Fibroblast of pulmonary artery (primary cell): ENCODE results near the gene NKAIN1.
"Not testable (repeated sequence)": the region's sequence is repeated elsewhere in the genome, so short reads cannot be mapped to it uniquely, and the experiment has no call there.

Source experiments
- DNase-seq: peaks from one replicate; pipeline ENCODE4 v3.0.0-alpha.2; 2010; ENCODE audit warnings: low read depth
- H3K4me3 ChIP-seq: replicated peaks from 2 replicates; pipeline ENCODE4 v1.5.1; 2011; ENCODE audit warnings: low read depth, mild to moderate bottlenecking, control low read depth, low read length, moderate library complexity
- TF ChIP-seq, protein P1 (sequence below): IDR thresholded peaks from 2 replicates; pipeline ENCODE4 v1.5.1; 2011; ENCODE audit warnings: mild to moderate bottlenecking, control low read depth, low read length, inconsistent platforms; ENCODE audit errors: missing control alignments

NKAIN1 gene

DNA sequence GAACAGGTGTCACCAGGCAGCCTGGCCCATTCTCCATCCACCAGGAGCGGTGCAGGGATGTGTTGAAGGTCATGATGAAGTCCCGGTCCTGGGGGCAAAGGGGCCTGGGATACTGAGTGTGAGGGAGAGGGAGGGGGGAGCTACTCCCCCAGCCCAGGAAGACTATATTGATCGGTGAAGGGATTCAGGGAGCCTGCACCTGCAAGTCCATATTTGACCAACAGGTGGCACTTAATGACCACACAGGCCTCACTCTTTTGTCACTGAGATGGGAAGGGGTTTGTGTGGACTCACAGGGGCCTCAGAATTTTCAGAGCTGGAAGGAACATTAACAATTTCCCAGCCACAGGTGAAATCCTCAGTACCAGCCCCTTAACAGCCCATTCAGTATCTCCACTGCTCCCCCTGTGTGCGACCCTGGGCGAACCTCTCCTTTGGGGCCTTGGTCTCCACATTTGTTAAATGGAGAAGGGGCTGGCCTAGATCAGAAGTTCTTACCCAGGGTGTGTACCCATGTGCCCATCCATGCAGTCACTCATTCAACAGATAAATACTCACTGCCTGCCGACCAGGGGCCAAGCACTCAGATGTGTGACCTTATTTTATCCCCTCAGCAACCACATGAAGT, 55.6 kb downstream of the NKAIN1 start:
- TF ChIP-seq, protein P1, sequence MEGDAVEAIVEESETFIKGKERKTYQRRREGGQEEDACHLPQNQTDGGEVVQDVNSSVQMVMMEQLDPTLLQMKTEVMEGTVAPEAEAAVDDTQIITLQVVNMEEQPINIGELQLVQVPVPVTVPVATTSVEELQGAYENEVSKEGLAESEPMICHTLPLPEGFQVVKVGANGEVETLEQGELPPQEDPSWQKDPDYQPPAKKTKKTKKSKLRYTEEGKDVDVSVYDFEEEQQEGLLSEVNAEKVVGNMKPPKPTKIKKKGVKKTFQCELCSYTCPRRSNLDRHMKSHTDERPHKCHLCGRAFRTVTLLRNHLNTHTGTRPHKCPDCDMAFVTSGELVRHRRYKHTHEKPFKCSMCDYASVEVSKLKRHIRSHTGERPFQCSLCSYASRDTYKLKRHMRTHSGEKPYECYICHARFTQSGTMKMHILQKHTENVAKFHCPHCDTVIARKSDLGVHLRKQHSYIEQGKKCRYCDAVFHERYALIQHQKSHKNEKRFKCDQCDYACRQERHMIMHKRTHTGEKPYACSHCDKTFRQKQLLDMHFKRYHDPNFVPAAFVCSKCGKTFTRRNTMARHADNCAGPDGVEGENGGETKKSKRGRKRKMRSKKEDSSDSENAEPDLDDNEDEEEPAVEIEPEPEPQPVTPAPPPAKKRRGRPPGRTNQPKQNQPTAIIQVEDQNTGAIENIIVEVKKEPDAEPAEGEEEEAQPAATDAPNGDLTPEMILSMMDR: peak; percentile 84
- peak; percentile 51 for DNase-seq
- no peak overlapping the region for H3K4me3 ChIP-seq

DNA sequence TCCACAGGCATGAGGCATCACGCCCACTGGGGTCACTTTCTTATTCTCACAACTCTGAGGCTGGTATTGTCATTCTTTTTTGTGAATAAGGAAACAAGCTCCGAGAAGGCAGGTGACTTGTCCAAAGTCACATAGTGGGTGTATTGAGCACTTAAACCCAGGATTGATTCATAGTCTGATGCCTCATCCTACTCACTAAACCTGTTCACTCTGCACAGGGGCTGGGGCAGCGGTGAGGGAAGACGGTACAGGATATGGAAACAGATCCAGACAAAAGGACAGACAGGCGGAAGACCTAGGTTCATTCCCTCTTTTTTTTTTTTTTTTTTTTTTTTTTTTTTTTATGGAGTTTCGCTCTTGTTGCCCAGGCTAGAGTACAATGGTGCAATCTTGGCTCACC, 56.6 kb downstream of the NKAIN1 start:
- H3K4me3 ChIP-seq: no peak overlapping the region
- TF ChIP-seq, protein P1: no peak
- no peak for DNase-seq

DNA sequence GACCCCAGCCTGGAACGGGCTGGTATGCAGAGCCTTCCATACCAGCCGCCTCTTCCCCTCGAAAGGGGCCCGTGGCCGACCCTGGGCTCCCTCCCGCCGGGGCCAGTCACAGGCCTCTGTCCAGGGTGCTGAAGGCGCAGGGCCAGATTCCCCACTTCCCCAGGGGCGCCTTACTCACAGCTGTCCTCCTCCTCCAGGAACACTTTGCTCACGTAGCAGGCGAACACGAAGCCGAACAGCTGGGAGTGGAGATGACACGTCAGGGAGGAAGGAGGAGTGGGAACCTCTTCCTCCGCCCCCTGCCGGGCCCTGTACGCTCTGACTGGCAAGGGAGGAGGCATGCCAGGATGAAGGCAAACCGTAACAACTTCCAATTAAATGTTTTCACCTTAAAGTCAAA, 57.3 kb downstream of the NKAIN1 start:
- peak; percentile 95 for DNase-seq
- TF ChIP-seq, protein P1: peak; percentile 50
- peak overlapping the region; percentile 25 for H3K4me3 ChIP-seq

DNA sequence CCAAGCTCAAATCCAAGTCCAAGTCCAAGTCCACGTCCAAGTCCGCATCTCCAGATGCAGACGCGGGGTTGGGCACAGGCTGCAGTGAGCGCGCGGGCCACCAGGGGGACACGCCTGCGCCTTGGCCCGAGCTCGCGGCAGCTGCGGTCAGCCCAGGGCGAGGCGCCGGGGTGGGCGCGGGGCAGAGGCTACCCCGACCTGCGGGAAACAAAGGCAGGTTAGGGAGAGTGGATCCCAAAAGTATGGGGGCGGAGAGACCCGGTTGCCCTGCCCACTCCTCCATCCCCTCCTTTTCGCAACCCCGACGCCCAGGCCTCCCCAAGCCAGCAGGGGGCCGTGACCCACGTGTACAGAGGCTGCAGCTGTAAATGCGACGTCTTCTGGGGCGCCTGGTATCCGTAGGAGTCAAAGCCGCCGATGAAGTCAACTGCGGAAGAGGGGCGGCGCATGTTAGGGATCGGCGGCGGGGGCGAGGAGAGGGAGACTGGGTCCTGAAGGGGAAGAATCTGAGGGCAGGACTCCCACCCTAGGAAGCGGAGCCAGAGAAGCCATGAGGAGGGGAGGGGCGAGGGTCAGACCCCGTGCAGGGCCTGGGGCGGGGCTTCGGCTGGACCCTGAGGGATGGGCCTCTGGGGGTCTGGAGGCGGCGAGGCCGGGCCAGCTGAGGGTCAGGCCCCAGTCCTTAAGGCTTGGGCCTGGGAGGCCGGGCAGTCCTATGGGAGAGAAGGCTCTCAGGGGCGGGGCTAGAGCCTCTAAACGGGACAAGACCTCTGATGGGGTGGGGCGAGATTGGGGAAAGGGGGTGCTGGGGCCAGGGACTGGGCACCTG, 58.0 kb downstream of the NKAIN1 start:
- TF ChIP-seq, protein P1: peak; percentile 43
- peak; percentile 51 for DNase-seq
- peak overlapping the region; percentile 25 for H3K4me3 ChIP-seq

DNA sequence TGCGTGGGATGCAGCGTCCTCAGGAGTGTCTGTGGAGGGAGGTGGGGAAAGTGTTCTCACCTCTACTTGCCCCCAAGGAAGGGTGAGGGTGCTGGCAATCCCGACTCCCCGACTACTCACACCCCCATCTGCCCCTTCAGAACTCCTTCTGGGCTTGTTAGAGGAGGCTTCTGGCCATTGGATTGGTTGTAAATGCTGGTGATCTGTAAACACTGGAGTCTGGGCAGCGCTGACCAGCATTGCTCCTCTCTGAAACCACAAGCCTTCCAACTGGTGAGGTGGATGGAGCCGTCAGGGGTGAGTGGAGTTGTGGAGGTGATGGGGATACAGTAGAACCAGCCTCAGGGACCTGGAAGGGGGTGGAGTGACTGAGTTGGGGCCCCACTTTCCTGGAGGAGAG, 59.3 kb downstream of the NKAIN1 start:
- no peak overlapping the region for H3K4me3 ChIP-seq
- DNase-seq: no peak
- TF ChIP-seq, protein P1: no peak

DNA sequence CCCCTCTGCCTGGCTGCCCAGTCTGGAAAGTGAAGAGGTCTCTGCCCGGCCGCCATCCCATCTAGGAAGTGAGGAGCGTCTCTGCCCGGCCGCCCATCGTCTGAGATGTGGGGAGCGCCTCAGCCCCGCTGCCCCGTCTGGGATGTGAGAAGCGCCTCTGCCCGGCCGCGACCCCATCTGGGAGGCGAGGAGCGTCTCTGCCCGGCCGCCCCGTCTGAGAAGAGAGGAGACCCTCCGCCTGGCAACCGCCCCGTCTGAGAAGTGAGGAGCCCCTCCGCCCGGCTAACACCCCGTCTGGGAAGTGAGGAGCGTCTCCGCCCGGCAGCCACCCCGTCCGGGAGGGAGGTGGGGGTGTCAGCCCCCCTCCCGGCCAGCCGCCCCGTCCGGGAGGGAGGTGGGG, 63.4 kb downstream of the NKAIN1 start:
- DNase-seq: not testable (repeated sequence)

DNA sequence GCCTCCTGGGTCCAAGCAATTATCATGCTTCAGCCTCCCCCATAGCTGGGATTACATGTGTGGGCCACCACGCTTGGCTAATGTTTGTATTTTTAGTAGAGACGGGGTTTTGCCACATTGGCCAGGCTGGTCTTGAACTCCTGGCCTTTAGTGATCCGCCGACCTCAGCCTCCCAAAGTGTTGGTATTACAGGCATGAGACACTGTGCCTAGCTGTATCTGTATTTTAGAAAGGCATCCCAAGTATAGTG, 69.3 kb downstream of the NKAIN1 start:
- no peak for DNase-seq
- TF ChIP-seq, protein P1: no peak
- H3K4me3 ChIP-seq: no peak overlapping the region

More for the DNA sequence above, 63.4 kb downstream of the NKAIN1 start:
- not testable (repeated sequence) for H3K4me3 ChIP-seq
